Measurements from ENCODE around the gene KRT34. TPM values are rescaled to one million over a fixed set of nuclear protein-coding genes. Genes with fewer than 3 reads are reported as not detected.
"Not testable (repeated sequence)": the region's sequence is repeated elsewhere in the genome, so short reads cannot be mapped to it uniquely, and the experiment has no call there.

Gene KRT34
- total RNA-seq, 1 donor from 2014 or later: not detected

DNA sequence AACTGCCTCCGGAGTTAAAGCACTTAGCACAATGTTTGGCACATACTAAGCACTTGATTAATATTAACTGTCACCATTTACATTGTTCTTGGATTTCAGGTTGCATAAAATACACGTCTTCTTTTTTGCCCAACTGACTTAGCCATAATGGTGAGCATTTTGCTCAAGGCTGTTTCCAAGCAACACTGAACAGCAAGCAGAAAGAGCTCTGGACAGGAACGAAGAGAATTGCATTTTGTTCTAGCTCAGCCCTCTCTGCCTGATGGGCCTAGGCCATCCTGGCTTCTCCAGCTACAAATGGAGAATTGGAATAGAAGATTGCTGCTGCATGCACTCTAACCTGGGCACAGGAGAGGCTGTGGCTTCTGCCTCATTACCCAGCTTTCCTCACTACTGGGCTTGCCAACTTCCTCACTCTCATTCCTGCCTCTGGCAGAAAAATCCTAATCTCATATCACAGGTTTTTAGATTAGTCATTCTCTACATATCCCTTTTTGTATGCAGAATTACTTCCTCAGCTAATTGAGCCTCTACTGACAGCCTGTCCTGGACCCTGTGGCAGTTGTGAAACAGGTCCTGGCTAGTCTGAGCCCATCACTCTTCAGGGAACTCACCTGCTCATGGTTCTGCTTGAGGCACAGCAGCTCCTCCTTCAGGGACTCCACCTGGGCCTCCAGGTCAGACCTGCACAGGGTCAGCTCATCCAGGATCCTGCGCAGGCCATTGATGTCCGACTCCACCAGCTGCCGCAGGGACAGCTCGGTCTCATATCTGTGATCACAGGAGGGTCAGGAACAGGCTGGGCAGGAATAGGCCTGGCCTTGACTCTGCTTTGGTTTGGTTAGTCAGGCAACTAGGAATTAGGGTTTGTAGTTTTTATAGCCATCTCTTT lies 34.0 kb downstream of the KRT34 start:
- Histone ChIP-seq H3K36me3 (no peaks in the 10 kb centered on the region), H3K27ac (no peak overlapping the region), H3K4me1 (no peaks in the 10 kb centered on the region), H3K9ac (no peak overlapping the region), H3K27me3 (no peaks in the 10 kb centered on the region), H3K9me3 (ENCODE audit: low read depth) (no peaks in the 10 kb centered on the region), H3K79me2 (ENCODE audit: low read depth) (no peaks in the 10 kb centered on the region), H4K20me1 (ENCODE audit: low read depth) (no peaks in the 10 kb centered on the region), H3K4me3 (no peak overlapping the region), H3F3A (ENCODE audit: low read depth) (no peaks in the 10 kb centered on the region), H3K4me2 (no peak overlapping the region), H2AFZ (replicated peaks) (no peak overlapping the region)
- no peak for DNase-seq (ENCODE audit: low spot score)
- TF ChIP-seq EZH2phosphoT487 (IDR thresholded peaks at IDR 0.05) (no peak), EZH2 (IDR thresholded peaks at IDR 0.05) (no peak)
- TF ChIP-seq, protein P1, sequence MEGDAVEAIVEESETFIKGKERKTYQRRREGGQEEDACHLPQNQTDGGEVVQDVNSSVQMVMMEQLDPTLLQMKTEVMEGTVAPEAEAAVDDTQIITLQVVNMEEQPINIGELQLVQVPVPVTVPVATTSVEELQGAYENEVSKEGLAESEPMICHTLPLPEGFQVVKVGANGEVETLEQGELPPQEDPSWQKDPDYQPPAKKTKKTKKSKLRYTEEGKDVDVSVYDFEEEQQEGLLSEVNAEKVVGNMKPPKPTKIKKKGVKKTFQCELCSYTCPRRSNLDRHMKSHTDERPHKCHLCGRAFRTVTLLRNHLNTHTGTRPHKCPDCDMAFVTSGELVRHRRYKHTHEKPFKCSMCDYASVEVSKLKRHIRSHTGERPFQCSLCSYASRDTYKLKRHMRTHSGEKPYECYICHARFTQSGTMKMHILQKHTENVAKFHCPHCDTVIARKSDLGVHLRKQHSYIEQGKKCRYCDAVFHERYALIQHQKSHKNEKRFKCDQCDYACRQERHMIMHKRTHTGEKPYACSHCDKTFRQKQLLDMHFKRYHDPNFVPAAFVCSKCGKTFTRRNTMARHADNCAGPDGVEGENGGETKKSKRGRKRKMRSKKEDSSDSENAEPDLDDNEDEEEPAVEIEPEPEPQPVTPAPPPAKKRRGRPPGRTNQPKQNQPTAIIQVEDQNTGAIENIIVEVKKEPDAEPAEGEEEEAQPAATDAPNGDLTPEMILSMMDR (IDR thresholded peaks at IDR 0.05): no peak
- Mint-ChIP-seq H3K27me3 (ENCODE audit: insufficient read depth, low read depth) (peaks cover 3% of the 10 kb centered on the region), H3K9me3 (peaks cover 2% of the 10 kb centered on the region), H3K27ac (no peak overlapping the region), H3K4me3 (no peak overlapping the region), H3K4me1 (no peaks in the 10 kb centered on the region), H3K36me3 (no peaks in the 10 kb centered on the region)

GRCh38 chr17:41346421-41346820 lies 35.7 kb downstream of the KRT34 start:
- not testable (repeated sequence) for H3K36me3 Mint-ChIP-seq; H2AFZ ChIP-seq (replicated peaks); H3K79me2 ChIP-seq (ENCODE audit: low read depth); H3K36me3 ChIP-seq; H3K27ac Mint-ChIP-seq; H3K4me3 Mint-ChIP-seq; H3K4me3 ChIP-seq; H3F3A ChIP-seq (ENCODE audit: low read depth); DNase-seq (ENCODE audit: low spot score); H3K9me3 ChIP-seq (ENCODE audit: low read depth); H3K4me1 Mint-ChIP-seq; H3K4me2 ChIP-seq; H3K4me1 ChIP-seq; H3K27ac ChIP-seq; H4K20me1 ChIP-seq (ENCODE audit: low read depth); H3K27me3 ChIP-seq; H3K27me3 Mint-ChIP-seq (ENCODE audit: insufficient read depth, low read depth); H3K9ac ChIP-seq; H3K9me3 Mint-ChIP-seq

DNA sequence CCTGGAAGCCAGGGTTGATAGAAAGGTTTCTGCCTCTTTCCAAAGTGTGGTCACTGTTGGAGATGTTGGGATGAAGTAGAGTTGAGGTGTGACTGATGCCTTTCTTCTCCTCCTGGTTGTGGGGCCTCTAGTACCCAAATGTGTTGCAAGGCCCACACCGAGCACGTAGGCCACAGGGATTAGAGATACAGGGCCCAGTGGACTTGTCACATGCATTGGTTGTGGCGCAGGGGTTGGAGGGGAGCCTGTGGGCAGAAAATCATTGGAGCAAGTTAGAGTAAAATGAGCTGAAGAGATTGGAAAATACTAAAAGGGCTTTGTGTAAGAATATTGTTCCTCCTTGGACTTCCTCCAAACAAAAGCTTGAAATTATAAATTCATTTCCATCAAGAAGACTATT lies 36.1 kb downstream of the KRT34 start:
- Histone ChIP-seq H3K27ac (no peak overlapping the region), H3K4me2 (no peak overlapping the region)
- H3K4me3 Mint-ChIP-seq: no peak overlapping the region

More for the DNA sequence above, 36.1 kb downstream of the KRT34 start:
- Histone ChIP-seq H3K9me3 (ENCODE audit: low read depth) (peaks cover 2% of the 10 kb centered on the region), H3K79me2 (ENCODE audit: low read depth) (no peaks in the 10 kb centered on the region), H3F3A (ENCODE audit: low read depth) (no peaks in the 10 kb centered on the region), H3K27me3 (no peaks in the 10 kb centered on the region), H2AFZ (replicated peaks) (no peak overlapping the region), H3K4me1 (no peaks in the 10 kb centered on the region), H4K20me1 (ENCODE audit: low read depth) (no peaks in the 10 kb centered on the region), H3K9ac (no peak overlapping the region), H3K36me3 (no peaks in the 10 kb centered on the region), H3K4me3 (no peak overlapping the region)
- DNase-seq (ENCODE audit: low spot score): no peak
- Mint-ChIP-seq H3K36me3 (no peaks in the 10 kb centered on the region), H3K27me3 (ENCODE audit: insufficient read depth, low read depth) (peaks cover 3% of the 10 kb centered on the region), H3K9me3 (peaks cover 9% of the 10 kb centered on the region), H3K27ac (no peak overlapping the region), H3K4me1 (no peaks in the 10 kb centered on the region)
- TF ChIP-seq EZH2 (IDR thresholded peaks at IDR 0.05) (no peak), EZH2phosphoT487 (IDR thresholded peaks at IDR 0.05) (no peak)
- TF ChIP-seq, protein P1 (IDR thresholded peaks at IDR 0.05): no peak

All from neural progenitor cell (in vitro differentiated cells).